ENCODE results near the gene EPHB2. TPM values are rescaled to one million over a fixed set of nuclear protein-coding genes. Genes with fewer than 3 reads are reported as not detected.

EPHB2 gene
- total RNA-seq, 1 donor from 2014 or later = 130 TPM

DNA sequence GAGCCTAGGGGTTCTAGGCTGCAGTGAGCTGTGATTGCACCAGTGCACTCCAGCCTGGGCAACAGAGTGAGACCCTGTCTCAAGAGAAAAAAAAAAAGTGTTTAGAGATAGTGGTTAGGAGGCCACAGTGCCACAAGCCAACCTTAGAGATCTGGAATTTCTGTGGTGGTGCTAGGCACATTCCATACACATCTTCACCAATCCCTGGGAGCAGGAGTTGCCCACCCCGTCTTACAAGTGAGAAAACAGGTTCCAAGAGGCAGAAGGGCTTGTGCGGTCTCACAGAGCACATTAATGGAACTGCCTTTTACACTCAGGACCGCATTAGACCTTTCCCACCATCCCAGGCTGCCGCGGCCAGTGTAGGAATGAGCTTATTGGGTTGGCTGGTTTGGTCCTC is 93.2 kb downstream of the EPHB2 start:
- H3K36me3 Mint-ChIP-seq = peaks cover 6% of the 10 kb centered on the region
- DNase-seq (ENCODE audit: low spot score in 2 of 2, unreplicated experiment in 2 of 2) = no peak
- H3K27ac Mint-ChIP-seq = peak overlapping the region; percentile 50
- H3K9me3 Mint-ChIP-seq = no peaks in the 10 kb centered on the region
- peaks cover 38% of the 10 kb centered on the region for H3K4me1 Mint-ChIP-seq
- no peak overlapping the region for H3K4me3 Mint-ChIP-seq
- TF ChIP-seq, protein P1, sequence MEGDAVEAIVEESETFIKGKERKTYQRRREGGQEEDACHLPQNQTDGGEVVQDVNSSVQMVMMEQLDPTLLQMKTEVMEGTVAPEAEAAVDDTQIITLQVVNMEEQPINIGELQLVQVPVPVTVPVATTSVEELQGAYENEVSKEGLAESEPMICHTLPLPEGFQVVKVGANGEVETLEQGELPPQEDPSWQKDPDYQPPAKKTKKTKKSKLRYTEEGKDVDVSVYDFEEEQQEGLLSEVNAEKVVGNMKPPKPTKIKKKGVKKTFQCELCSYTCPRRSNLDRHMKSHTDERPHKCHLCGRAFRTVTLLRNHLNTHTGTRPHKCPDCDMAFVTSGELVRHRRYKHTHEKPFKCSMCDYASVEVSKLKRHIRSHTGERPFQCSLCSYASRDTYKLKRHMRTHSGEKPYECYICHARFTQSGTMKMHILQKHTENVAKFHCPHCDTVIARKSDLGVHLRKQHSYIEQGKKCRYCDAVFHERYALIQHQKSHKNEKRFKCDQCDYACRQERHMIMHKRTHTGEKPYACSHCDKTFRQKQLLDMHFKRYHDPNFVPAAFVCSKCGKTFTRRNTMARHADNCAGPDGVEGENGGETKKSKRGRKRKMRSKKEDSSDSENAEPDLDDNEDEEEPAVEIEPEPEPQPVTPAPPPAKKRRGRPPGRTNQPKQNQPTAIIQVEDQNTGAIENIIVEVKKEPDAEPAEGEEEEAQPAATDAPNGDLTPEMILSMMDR (IDR thresholded peaks at IDR 0.05; ENCODE audit: unreplicated experiment) = no peak
- H3K27me3 Mint-ChIP-seq (ENCODE audit: low read depth) = no peaks in the 10 kb centered on the region

- peaks cover 42% of the 10 kb centered on the region for H3K4me1 Mint-ChIP-seq
- H3K4me3 Mint-ChIP-seq = no peak overlapping the region
- peaks cover 3% of the 10 kb centered on the region for H3K36me3 Mint-ChIP-seq
- TF ChIP-seq, protein P1 (IDR thresholded peaks at IDR 0.05; ENCODE audit: unreplicated experiment) = no peak
- no peak for DNase-seq (ENCODE audit: low spot score in 2 of 2, unreplicated experiment in 2 of 2)
- H3K27ac Mint-ChIP-seq = peak overlapping the region; percentile 82
- no peaks in the 10 kb centered on the region for H3K9me3 Mint-ChIP-seq
- no peaks in the 10 kb centered on the region for H3K27me3 Mint-ChIP-seq (ENCODE audit: low read depth)
Measured at GRCh38 chr1:22804406-22804805, 93.8 kb downstream of the EPHB2 start.

GRCh38 chr1:22804969-22805671 is 94.5 kb downstream of the EPHB2 start:
- Mint-ChIP-seq H3K4me3 (no peak overlapping the region), H3K27ac (peak overlapping the region; percentile 59), H3K9me3 (no peaks in the 10 kb centered on the region), H3K36me3 (peaks cover 7% of the 10 kb centered on the region), H3K27me3 (ENCODE audit: low read depth) (no peaks in the 10 kb centered on the region), H3K4me1 (peaks cover 42% of the 10 kb centered on the region)
- TF ChIP-seq, protein P1 (IDR thresholded peaks at IDR 0.05; ENCODE audit: unreplicated experiment) = no peak
- no peak for DNase-seq (ENCODE audit: low spot score in 2 of 2, unreplicated experiment in 2 of 2)

- TF ChIP-seq, protein P1 (IDR thresholded peaks at IDR 0.05; ENCODE audit: unreplicated experiment) = no peak
- peak overlapping the region; percentile 14 for H3K27ac Mint-ChIP-seq
- H3K36me3 Mint-ChIP-seq = peaks cover 6% of the 10 kb centered on the region
- H3K9me3 Mint-ChIP-seq = no peaks in the 10 kb centered on the region
- no peak for DNase-seq (ENCODE audit: low spot score in 2 of 2, unreplicated experiment in 2 of 2)
- H3K4me1 Mint-ChIP-seq = peaks cover 42% of the 10 kb centered on the region
- no peaks in the 10 kb centered on the region for H3K27me3 Mint-ChIP-seq (ENCODE audit: low read depth)
- no peak overlapping the region for H3K4me3 Mint-ChIP-seq
Measured at GRCh38 chr1:22805672-22806038, 95.0 kb downstream of the EPHB2 start.

- Mint-ChIP-seq H3K36me3 (peaks cover 4% of the 10 kb centered on the region), H3K4me3 (no peak overlapping the region), H3K9me3 (no peaks in the 10 kb centered on the region), H3K27ac (no peak overlapping the region), H3K27me3 (ENCODE audit: low read depth) (no peaks in the 10 kb centered on the region), H3K4me1 (peaks cover 42% of the 10 kb centered on the region)
- TF ChIP-seq, protein P1 (IDR thresholded peaks at IDR 0.05; ENCODE audit: unreplicated experiment) = no peak
- DNase-seq (ENCODE audit: low spot score in 2 of 2, unreplicated experiment in 2 of 2) = no peak
Measured at GRCh38 chr1:22806584-22806983, 95.9 kb downstream of the EPHB2 start.
